HEK293 (cell line): ENCODE results near the gene TMEM123.

Experiments used
- CTCF ChIA-PET: fragments of 350-600 bp; formaldehyde crosslinking; extraction: SDS; loops from one replicate; lab custom pipeline; 2021; ENCODE audit warnings: antibody characterized with exemption; lab: Yijun Ruan, JAX
- POLR2A ChIA-PET: fragments of 300-600 bp; formaldehyde crosslinking; extraction: SDS; loops from one replicate; lab custom pipeline; 2020; ENCODE audit warnings: antibody characterized with exemption, inconsistent platforms; lab: Yijun Ruan, JAX
- H3K27ac ChIP-seq: fragments of 200-500 bp; sonication (Bioruptor generic); 2 replicates; pipeline ENCODE4 v1.5.1; 2014; ENCODE audit warnings: low read depth, low read length, control low read depth, inconsistent platforms; ENCODE audit errors: extremely low read depth
- H3K36me3 ChIP-seq, 2 experiments: fragments of 200-500 bp in 1 of 2; sonication (Bioruptor generic) in 1 of 2; 1 replicate in 1 of 2; 2 replicates in 1 of 2; pipeline ENCODE4 v1.5.1; 2014 to 2017; ENCODE audit warnings: inconsistent platforms in 2 of 2, low read length in 2 of 2; ENCODE audit not compliant: control insufficient read depth in 2 of 2, insufficient read depth in 1 of 2
- H3K4me1 ChIP-seq: fragments of 200-500 bp; sonication (Bioruptor generic); 2 replicates; pipeline ENCODE4 v1.5.1; 2014; ENCODE audit warnings: mild to moderate bottlenecking, low read length, inconsistent platforms; ENCODE audit not compliant: control insufficient read depth, insufficient read depth
- H3K4me3 ChIP-seq: 2 replicates; pipeline ENCODE4 v1.5.1; 2011; ENCODE audit warnings: low read depth, mild to moderate bottlenecking, control low read depth, low read length, moderate library complexity
- H3K9me3 ChIP-seq: fragments of 200-500 bp; sonication (Bioruptor generic); 2 replicates; pipeline ENCODE4 v1.5.1; 2014; ENCODE audit warnings: low read depth, low read length, inconsistent platforms; ENCODE audit not compliant: control insufficient read depth, insufficient read depth
- HIC1 ChIP-seq: fragments of 450-650 bp; formaldehyde crosslinking; IDR thresholded peaks from 2 replicates; pipeline ENCODE4 v1.5.1; 2016; ENCODE audit warnings: missing biosample characterization, missing genetic modification characterization
- IKZF3 ChIP-seq: fragments of 450-650 bp; IDR thresholded peaks from 2 replicates; pipeline ENCODE4 v1.5.0; 2018; ENCODE audit warnings: missing biosample characterization, mild to moderate bottlenecking, missing genetic modification characterization, moderate library complexity
- PRDM1 ChIP-seq: fragments of 450-650 bp; formaldehyde crosslinking; IDR thresholded peaks from 2 replicates; pipeline ENCODE4; 2016; ENCODE audit warnings: missing biosample characterization, missing genetic modification characterization
- PRDM4 ChIP-seq: fragments of 450-650 bp; formaldehyde crosslinking; IDR thresholded peaks from 2 replicates; pipeline ENCODE4 v1.5.1; 2017; ENCODE audit warnings: missing biosample characterization, missing genetic modification characterization
- REST ChIP-seq: fragments of 450-650 bp; formaldehyde crosslinking; IDR thresholded peaks from 2 replicates; pipeline ENCODE4 v1.5.1; 2016; ENCODE audit warnings: missing biosample characterization, missing genetic modification characterization
- TRIM28 ChIP-seq: IDR thresholded peaks from 2 replicates; pipeline ENCODE4 v1.6.1; 2011; ENCODE audit warnings: low read length, control low read depth, borderline replicate concordance
- WT1 ChIP-seq: fragments of 450-650 bp; formaldehyde crosslinking; IDR thresholded peaks from 2 replicates; pipeline ENCODE4 v1.5.1; 2016; ENCODE audit warnings: missing biosample characterization, missing genetic modification characterization
- ZFP41 ChIP-seq: fragments of 450-650 bp; formaldehyde crosslinking; IDR thresholded peaks from 2 replicates; pipeline ENCODE4 v1.5.1; 2016; ENCODE audit warnings: missing biosample characterization, missing genetic modification characterization, borderline replicate concordance
- ZNF121 ChIP-seq: fragments of 450-650 bp; formaldehyde crosslinking; IDR thresholded peaks from 2 replicates; pipeline ENCODE4 v1.5.1; 2016; ENCODE audit warnings: missing biosample characterization, missing genetic modification characterization
- ZNF132 ChIP-seq: fragments of 450-650 bp; formaldehyde crosslinking; IDR thresholded peaks from 2 replicates; pipeline ENCODE4 v1.5.1; 2017; ENCODE audit warnings: missing biosample characterization, missing genetic modification characterization, borderline replicate concordance
- ZNF248 ChIP-seq: fragments of 450-650 bp; formaldehyde crosslinking; IDR thresholded peaks from 2 replicates; pipeline ENCODE4 v1.5.1; 2017; ENCODE audit warnings: missing biosample characterization, missing genetic modification characterization
- ZNF391 ChIP-seq: fragments of 450-650 bp; formaldehyde crosslinking; IDR thresholded peaks from 2 replicates; pipeline ENCODE4 v1.5.1; 2016; ENCODE audit warnings: low read depth, missing biosample characterization, missing genetic modification characterization, borderline replicate concordance
- ZNF426 ChIP-seq: fragments of 450-650 bp; formaldehyde crosslinking; IDR thresholded peaks from 2 replicates; pipeline ENCODE4 v1.5.1; 2017; ENCODE audit warnings: missing biosample characterization, missing genetic modification characterization, mild to moderate bottlenecking, inconsistent platforms, moderate library complexity
- ZNF501 ChIP-seq: fragments of 450-650 bp; formaldehyde crosslinking; IDR thresholded peaks from 2 replicates; pipeline ENCODE4 v1.5.1; 2016; ENCODE audit warnings: missing biosample characterization, missing genetic modification characterization
- ZNF521 ChIP-seq: fragments of 450-650 bp; formaldehyde crosslinking; IDR thresholded peaks from 2 replicates; pipeline ENCODE4 v1.5.1; 2017; ENCODE audit warnings: missing biosample characterization, mild to moderate bottlenecking, missing genetic modification characterization
- ZNF529 ChIP-seq: fragments of 450-650 bp; formaldehyde crosslinking; IDR thresholded peaks from 2 replicates; pipeline ENCODE4 v1.5.1; 2017; ENCODE audit warnings: missing genetic modification characterization, missing biosample characterization; ENCODE audit not compliant: insufficient replicate concordance
- ZNF544 ChIP-seq: fragments of 450-650 bp; formaldehyde crosslinking; IDR thresholded peaks from 2 replicates; pipeline ENCODE4 v1.5.0; 2017; ENCODE audit warnings: missing biosample characterization, missing genetic modification characterization
- ZNF596 ChIP-seq: fragments of 450-650 bp; IDR thresholded peaks from 2 replicates; pipeline ENCODE4 v1.5.0; 2018; ENCODE audit warnings: missing biosample characterization, mild to moderate bottlenecking, missing genetic modification characterization, moderate library complexity

TMEM123 gene

GRCh38 chr11:102457865-102458264 lies 5.3 kb upstream of the TMEM123 start:
- Histone ChIP-seq H3K27ac (no peak overlapping the region), H3K4me3 (no peak overlapping the region), H3K4me1 (no peaks in the 10 kb centered on the region; the same call in 1 of the 2 replicates), H3K9me3 (no peaks in the 10 kb centered on the region), H3K36me3 (no peaks in the 10 kb centered on the region)
- ChIA-PET POLR2A (no interaction called here), CTCF (interaction anchor here (0.6 to 1.2 kb wide), 3 partner anchors 20 to 67 kb away, joined by 3 to 4 read pairs (median 4); no protein-coding TSS in a partner anchor)
- no peak for TF ChIP-seq ZNF132 (tag by site-specific recombination)
- no peak for TF ChIP-seq IKZF3 (tag by site-specific recombination)
- no peak for TF ChIP-seq ZNF391 (tag by site-specific recombination)
- no peak for TF ChIP-seq REST (tag by site-specific recombination)
- no peak for TF ChIP-seq TRIM28
- TF ChIP-seq ZNF121 (tag by site-specific recombination): no peak
- no peak for TF ChIP-seq ZFP41 (tag by site-specific recombination)
- no peak for TF ChIP-seq ZNF501 (tag by site-specific recombination)
- TF ChIP-seq ZNF248 (tag by site-specific recombination): no peak
- TF ChIP-seq ZNF521 (tag by site-specific recombination): no peak
- TF ChIP-seq ZNF596: no peak
- no peak for TF ChIP-seq ZNF426 (tag by site-specific recombination)
- no peak for TF ChIP-seq ZNF529 (tag by site-specific recombination)
- no peak for TF ChIP-seq HIC1

- CTCF ChIA-PET: interaction anchor here (0.6 to 1.2 kb wide), 4 partner anchors 20 to 70 kb away, joined by 3 to 4 read pairs (median 4); no protein-coding TSS in a partner anchor
- no peak overlapping the region for H3K27ac ChIP-seq
- POLR2A ChIA-PET: no interaction called here
- no peaks in the 10 kb centered on the region for H3K9me3 ChIP-seq
- TF ChIP-seq PRDM4: no peak
- no peak for TF ChIP-seq PRDM1
- no peak for TF ChIP-seq ZNF544 (tag by site-specific recombination)
- TF ChIP-seq WT1: no peak
- H3K4me3 ChIP-seq: no peak overlapping the region
- no peaks in the 10 kb centered on the region; the same call in 1 of the 2 replicates for H3K4me1 ChIP-seq
- no peaks in the 10 kb centered on the region for H3K36me3 ChIP-seq
Measured at GRCh38 chr11:102457056-102457677, 4.6 kb upstream of the TMEM123 start.
